Left colon (tissue), 2 donors: Measurements from ENCODE around the gene LARGE1. TPM values are rescaled to one million over a fixed set of nuclear protein-coding genes. Genes with fewer than 3 reads are reported as not detected.
A peak's percentile ranks its signal among the peaks of the same experiment; 100 is the strongest.

Source experiments
- ATAC-seq: fragments of 200-7000 bp; cut with Tn5 transposase; one replicate; pipeline ENCODE4 v1.9.1; 2020; ENCODE audit warnings: mild to moderate bottlenecking, moderate library complexity
- DNase-seq, 2 donors: peaks; one replicate each; pipeline ENCODE4 v3.0.0-alpha.2; 2020
- intact Hi-C, 2 donors: fragments of 100-400 bp; cut with DNase I in 1 of 2; cut with micrococcal nuclease in 1 of 2; formaldehyde crosslinking; loops; one replicate each; pipeline versions ENCODE4 v1.11.2 to v1.14.0; 2022; cut with DNase I, micrococcal nuclease
- total RNA-seq, 2 donors: library from RNA; stranded (reverse); fragmentation: NEBNext Ultra II Directional; extraction: Animal tissue kit (Norgen Biotek cat#: 25700); gene quantifications; one replicate each; pipeline ENCODE4 v1.2.1, GENCODE V29; 2021
- donor health status: DM: no; HTN: no; CAD: no.
- donor health status: DM: yes; HTN: yes; CAD: no.

The LARGE1 gene
- total RNA-seq, 2 donors from 2014 or later: 51.6 to 69.6 TPM

DNA sequence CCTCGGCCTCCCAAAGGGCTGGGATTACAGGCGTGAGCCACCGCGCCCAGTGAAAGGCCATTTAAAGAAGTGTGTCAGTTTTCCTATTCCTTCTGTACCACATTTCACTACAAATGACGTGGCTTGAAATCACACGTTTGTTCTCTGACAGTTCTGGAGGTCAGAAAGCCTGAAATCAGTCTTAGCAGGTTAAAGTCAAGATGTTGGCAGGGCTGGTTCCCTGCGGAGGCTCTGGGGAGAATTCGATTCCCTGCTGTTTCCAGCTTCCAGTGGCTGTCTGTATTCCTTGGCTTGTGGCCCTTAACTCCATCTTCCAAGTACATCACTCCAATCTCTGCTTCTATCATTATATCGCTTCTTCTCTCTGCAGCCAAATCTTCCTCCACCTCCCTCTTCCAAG lies 383.2 kb downstream of the LARGE1 start:
- ATAC-seq (no peak), DNase-seq (no peak)
- intact Hi-C loops: no loop called here

DNA sequence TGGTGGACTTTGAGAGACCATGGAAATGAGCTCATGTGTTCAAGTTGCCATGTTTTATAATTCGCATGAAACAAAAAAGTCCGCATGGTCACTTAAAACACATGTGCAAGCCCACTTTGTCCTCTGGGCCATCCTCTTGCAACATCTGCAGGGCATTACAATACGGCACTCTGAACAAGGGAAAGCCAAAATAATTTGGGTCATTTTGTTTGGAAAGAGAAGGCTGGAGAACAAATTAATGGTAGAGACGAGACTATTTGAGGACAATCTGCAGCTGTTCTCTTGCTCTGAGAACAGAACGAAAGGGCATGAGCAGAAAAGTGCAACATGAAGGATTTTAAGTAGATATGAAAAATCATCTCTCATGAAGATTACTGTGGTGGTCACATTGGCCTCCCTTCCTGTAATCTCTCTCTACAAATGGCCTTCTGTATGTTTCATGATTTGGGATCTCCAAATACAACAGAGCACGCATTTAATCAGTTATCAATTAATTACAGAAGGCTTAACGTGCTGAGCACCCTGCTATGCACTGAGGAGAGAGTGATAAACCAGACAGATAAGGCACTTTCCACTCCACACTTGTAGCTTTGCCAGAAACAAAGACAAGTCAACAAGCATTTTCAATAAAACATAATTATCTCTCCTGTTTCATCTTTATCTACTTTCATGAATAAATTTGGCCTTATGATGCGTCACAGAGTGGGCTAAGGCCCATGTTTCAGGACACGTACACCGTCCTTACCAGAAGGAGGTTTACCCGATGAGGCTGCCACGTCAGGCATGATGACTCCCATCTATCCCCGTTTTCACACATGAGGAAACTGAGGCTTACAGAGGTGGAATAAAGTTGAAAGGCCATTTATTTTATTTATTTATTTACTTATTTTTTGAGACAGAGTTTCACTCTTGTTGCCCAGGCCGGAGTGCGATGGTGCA lies 384.1 kb downstream of the LARGE1 start:
- intact Hi-C loops: no loop called here
- DNase-seq: no peak
- ATAC-seq: no peak

DNA sequence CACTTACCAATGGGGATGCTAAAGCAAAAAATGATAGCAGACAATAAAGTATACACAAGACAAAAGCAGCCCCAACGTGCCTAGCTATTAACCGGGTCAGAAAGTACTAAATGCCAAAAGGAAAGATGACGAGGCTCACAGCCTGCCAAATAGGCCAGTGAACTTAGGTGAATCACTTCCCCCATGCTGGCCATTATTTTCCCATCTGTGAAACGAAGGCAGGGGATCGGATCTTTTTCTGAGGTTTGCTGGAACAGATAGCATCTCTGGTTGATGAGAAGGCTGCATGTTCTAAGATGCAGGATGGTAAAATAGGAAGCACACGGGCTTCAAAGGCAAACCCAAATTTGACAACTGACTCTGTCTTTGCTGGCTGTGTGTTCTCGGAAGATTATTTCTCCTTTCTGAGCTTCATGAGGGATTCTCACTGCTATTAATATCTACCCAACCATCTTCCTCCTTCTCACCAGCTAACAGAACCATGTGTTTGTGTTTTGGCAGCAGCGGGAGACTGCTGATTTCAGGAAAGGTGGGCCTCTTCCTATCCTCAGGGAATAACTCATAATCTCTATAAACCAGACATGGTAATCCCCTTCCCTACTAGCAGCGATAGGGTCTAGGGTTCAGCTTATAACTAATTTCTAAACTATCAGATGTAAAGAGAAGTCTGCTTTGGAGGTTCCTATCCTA lies 390.7 kb downstream of the LARGE1 start:
- ATAC-seq: no peak
- DNase-seq: no peak
- intact Hi-C loops: loop anchor here in 1 of 2 donors (10.0 kb wide), 2 partner anchors 395 to 575 kb away; partner anchors contain the start of gene LARGE1

DNA sequence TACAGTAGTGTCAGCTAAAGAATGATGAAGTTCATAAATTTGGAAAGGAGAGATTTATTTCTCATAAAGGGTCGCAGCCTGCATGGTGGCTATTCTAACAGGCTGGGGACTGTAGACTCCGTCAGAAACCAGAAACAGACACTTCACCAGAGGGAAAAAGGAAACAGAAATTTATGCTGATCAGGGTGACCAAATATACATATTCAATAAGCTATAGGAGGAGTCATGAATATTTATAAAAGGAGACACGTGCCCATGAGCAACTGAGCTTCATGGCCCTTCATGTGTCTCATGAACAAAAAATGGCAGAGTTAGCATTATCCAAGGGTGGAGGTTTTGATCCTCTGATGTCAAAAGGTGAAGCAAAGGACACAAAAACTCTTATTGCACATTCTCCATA lies 392.1 kb downstream of the LARGE1 start:
- intact Hi-C loops: loop anchor here in 1 of 2 donors (10.0 kb wide), 2 partner anchors 397 to 577 kb away; partner anchors contain the start of gene LARGE1
- DNase-seq (no peak), ATAC-seq (no peak)

DNA sequence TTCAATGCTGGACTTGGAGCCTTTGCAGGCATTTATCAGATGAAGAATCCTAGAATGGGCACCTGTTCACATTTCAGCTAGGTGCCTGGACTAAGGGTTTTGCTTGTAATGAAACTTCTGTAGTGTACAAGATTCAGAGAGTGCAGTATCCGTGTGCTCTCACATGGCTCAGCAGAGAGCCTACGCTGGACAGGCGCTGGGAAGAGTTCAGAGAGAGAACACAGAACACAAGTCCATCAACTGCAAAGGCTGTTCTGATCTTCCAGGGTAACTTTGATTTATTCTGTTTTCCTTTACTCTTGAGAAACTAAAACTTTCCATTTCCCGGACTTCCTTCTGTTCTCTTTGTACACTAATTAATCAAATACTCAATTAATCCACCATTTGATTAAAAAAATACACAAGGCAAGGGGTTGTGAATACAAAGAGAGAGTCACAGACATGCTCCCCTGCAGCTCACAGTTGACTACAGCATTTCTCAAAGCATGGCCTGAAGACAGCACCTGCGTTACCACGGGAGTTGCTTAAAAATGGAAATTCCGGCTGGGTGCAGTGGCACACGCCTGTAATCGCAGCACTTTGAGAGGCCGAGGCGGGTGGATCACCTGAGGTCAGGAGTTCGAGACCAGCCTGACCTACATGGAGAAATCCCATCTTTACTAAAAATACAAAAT lies 393.7 kb downstream of the LARGE1 start:
- intact Hi-C loops: loop anchor here in 1 of 2 donors (10.0 kb wide), 2 partner anchors 398 to 578 kb away; partner anchors contain the start of gene LARGE1

DNA sequence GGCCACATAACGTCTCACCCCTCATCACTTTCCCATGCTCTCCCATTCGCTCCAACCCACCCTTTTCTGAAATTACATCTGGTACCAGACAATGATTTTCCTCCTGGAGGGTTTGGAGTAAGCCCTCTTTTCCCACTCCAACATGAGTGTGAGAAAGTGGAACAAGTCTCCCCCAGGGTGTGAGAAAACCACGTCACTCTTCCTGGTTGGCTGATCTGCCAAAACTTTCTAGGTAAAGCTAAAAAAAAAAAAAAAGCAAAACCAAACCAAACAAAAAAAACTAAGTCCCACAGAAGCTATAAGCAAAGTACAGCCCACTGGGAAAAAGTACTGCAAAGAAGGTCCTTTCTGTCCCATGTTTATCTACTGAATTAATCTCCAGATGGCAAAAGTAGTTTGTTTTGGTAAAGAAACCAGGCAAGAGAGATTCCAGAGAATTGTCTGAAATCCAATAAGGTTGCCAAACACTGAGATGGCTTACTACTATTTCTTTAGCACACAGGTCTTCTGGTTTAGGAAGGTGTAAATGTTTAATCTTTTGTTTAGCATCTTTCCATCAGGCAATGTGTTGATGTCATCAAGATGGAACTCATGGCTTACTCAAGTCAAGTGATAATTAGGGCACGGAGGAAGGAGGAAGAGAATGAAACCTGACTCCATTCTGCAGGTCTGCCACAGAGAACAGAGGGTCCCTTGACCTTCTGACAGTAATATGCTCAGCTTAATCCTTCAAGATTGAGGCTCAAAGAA lies 395.6 kb downstream of the LARGE1 start:
- DNase-seq (no peak), ATAC-seq (no peak)
- intact Hi-C loops: loop anchor here in 1 of 2 donors (10.0 kb wide), 2 partner anchors 400 to 580 kb away; partner anchors contain the start of gene LARGE1

More for the DNA sequence above, 393.7 kb downstream of the LARGE1 start:
- DNase-seq (no peak), ATAC-seq (no peak)

DNA sequence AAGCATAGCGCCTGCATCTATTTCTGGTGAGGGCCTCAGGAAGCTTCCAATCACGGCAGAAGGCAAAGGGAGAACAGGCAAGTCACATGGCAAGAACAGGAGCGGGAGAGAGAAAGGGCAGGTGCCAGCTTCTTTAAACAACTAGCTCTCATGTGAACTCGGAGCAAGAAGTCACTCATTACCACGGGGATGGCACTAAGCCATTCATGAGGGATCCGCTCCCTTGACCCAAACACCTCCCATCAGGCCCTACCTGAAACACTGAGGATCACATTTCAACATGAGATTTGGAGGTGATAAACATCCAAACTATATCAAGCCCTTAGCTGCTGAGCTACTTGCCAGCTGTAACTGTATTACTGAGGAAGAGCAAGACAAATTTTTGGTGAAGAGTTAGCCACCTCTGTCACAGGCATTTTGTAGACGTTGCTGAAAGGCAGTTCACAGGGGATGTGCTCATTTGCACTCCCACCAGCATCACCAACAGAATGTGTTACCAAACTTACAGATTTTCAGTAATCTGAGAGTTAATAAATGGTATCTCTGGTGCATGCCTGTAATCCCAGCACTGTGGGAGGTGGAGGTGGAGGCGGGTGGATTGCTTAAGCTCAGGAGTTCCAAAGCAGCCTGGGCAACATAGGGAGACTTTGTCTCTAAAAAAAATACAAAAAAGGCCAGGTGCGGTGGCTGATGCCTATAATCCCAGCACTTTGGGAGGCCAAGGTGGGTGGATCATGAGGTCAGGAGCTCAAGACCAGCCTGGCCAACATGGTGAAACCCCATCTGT lies 398.2 kb downstream of the LARGE1 start:
- intact Hi-C loops: loop anchor here in 1 of 2 donors (10.0 kb wide), 2 partner anchors 403 to 583 kb away; partner anchors contain the start of gene LARGE1
- ATAC-seq (no peak), DNase-seq (no peak)

DNA sequence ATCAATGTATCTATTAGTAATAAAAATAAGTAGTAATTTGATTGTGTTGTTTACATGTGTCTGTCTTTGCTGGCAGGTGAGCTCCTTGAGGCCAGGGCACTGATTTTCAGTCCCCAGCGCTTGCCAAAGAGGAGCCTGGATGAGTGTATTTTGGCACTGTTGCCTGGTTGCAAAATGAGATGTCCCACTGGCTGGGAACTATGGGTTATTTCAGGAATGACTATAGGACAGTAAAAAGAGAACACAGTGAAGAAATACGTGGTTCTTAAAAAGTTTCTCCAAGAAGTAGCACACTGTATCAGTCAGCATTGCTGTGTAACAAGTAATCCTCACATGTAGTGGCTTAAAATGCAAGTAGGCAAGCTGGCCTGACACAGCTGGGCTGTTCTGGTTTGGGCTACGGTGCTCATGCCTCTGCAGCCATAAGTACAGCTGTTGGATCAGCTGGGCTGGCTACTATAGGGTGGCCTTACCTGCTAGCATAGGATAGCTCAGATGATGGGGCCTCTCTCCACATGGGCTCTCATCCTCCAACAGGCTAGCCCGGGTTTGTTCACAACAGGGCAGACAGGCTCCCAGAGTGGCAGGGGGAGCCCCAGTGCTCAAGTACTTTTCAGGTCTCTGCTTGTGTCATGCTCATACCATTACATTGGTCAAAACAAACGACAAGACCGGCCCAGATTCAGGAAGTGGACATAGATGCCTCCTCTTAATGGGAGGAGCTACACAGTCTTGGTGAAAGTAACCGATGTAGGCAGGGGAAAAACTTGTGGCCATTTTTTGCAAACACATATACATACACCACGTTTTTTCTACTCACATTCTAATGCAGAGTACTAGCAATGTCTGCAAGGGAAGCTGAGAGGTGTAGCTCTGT lies 399.1 kb downstream of the LARGE1 start:
- intact Hi-C loops: loop anchor here in 1 of 2 donors (10.0 kb wide), 2 partner anchors 404 to 584 kb away; partner anchors contain the start of gene LARGE1
- ATAC-seq (no peak), DNase-seq (no peak)

DNA sequence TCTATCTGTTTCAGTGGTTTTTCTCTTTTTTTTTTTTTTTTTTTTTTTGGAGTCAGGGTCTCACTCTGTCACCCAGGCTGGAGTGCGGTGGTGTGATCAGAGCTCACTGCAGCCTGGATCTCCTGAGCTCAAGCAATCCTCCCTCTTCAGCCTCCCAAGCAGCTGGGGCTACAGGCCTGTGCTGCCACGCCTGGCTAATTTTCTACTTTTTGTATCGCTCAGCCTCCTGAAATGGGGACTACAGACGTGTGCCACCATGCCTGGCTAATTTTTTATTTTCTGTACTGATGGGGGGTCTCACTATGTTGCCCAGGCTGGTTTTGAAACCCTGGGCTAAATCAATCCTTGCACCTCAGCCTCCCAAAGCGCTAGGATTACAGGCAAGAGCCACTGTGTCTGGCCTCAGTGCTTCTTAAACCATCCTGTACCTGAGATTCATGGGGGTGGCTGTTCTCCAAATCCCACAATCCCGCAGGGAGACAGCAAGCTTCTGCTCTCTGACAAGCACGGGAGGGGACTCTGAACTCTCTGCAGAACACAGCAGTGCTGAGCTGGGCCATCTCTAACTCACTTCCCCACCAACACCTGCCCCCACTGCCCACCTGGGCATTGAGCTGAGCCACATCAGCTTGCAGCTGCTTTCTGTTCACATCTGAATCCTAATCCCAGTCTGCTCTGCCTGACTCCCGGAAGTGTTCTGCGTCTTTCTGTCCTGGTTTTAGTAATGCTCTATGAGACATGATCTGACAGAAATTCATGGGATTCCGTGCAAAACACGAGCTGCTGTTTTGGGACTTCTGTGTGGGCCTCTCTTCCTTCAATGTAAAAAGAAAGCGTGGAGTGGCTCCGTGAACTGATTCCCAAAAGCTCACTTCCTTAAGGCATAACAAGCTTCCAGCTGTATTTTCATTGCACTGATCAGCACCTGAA lies 400.0 kb downstream of the LARGE1 start:
- intact Hi-C loops: loop anchor here in 1 of 2 donors (10.0 kb wide), 2 partner anchors 405 to 585 kb away; partner anchors contain the start of gene LARGE1
- ATAC-seq (no peak), DNase-seq (no peak)

DNA sequence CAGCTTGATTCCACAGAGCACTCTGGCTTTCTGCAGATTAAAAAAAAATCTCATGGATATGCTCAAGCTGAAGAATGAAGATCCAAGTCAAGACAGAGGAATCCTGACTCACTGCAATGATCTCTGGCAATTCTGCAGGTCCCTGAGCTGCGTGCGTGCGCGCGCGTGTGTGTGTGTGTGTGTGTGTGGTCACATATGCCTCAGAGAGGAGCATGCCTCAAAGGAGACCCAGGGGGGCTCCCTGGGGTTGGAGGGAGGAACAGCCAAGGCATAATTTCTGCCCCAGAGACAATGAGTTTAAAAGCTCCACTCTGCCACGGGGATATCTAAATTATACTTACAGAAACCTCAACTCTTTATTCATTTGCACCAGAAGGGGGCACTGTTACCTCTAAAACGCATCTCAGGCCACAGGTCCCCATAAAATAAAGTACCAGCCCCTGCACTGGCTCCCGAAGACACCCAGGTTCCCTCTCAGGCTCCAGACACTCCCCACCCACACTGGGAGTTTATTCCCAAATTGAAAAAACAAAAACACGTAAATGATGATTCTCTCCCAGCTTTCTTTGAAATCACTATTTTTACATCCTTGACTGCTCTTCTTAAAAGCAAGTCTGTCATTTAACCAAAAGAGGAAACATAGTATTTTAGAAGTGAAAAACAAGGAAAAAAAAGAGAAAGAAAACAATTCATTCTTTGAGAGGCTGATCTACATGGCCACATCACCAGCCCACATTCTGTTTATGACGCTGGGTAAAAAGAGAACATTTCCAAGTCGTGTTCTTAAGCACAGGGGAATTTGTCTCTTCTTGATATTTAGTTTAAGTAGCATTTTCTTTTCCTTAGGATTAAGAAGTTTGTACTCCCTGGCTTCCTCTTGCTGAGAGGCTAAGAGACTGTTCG lies 401.0 kb downstream of the LARGE1 start:
- intact Hi-C loops: no loop called here
- peak; percentile 78 for ATAC-seq
- peak in 1 of 2 donors; percentile 22 for DNase-seq

DNA sequence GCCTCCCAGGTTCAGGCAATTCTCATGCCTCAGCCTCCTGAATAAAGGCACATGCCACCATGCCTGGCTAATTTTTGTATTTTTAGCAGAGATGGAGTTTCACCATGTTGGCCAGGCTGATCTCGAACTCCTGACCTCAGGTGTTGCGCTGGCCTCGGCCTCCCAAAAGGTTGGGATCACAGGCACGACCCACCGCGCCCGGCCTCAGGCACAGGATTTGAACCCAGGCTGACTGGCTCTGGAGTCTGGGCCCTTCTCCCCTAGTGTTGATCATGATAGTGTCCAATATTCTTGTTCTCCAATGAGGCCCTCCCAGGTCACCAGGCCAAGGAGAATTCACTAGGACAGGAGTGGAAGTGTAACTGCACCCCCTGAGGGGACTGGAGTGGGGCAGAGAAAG lies 401.9 kb downstream of the LARGE1 start:
- intact Hi-C loops: no loop called here
- ATAC-seq: no peak
- DNase-seq: no peak

DNA sequence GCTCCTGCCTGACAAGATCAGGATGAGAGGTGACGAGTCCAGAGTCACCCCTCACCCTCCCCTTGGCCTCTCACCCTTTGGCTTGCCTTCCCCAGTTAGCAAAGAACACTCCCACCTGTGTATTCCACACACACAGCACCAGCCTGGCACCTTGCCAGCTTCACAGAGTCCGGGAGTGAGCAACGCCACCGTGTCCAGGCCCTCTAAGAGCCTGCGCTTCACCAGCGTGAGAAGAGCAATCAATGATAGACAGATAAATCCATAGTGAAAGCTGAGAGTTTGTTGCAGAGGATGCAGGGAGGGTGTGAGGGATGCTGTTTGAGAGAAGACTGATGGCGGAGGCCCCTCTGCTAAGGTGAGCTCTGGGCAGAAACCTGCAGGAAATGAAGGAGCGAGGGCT lies 404.5 kb downstream of the LARGE1 start:
- DNase-seq: no peak
- ATAC-seq: peak; percentile 38
- intact Hi-C loops: no loop called here

DNA sequence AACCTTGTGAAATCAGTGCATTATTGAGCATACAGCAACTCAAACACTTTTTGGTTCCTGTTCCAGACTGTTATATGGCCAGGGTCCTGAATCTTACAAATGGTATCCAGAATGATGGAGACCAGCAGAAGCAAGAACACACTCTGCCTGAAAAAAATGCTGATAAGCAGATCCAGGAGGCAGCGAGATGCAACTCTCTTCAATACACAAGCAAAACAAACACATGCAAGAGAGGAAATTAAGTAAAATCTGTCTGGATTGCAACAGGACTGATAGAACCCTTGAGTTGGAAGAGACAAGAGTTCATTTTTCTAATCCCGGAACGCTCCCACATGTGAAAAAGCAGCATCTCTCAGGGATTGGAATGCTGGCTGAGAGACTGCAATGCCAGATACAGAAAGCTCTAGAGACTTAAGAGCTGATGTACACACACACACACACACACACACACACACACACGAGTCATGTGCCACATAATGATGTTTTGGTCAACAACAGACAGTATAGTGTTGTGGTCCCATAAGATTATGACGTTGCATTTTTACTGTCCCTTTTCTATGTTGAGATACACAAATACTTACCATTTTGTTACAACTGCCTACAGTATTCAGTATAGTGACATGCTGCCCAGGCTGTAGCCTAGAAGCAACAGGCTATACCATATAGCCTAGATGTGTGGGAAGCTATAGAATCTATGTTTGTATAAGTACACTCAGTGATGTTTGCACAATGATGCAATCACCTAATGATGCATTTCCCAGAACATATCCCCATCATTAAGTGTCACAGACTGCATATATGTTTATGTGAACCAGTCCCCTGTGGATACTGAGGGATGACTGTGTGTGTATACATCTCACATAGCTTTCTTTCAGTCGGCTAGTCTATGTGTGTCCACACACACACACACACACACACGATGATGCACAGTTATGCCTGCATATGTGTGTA lies 406.6 kb downstream of the LARGE1 start:
- intact Hi-C loops: no loop called here
- DNase-seq (no peak), ATAC-seq (peak; percentile 46)
